HG02798 (cell line): Measurements from ENCODE around the gene ZSCAN1.

Experiments used
- ATAC-seq: cut with Tn5 transposase; IDR thresholded peaks from one replicate; pipeline ENCODE4 v1.9.1; 2021; ENCODE audit warnings: mild to moderate bottlenecking; ENCODE audit not compliant: unreplicated experiment, poor library complexity

ZSCAN1 gene

DNA sequence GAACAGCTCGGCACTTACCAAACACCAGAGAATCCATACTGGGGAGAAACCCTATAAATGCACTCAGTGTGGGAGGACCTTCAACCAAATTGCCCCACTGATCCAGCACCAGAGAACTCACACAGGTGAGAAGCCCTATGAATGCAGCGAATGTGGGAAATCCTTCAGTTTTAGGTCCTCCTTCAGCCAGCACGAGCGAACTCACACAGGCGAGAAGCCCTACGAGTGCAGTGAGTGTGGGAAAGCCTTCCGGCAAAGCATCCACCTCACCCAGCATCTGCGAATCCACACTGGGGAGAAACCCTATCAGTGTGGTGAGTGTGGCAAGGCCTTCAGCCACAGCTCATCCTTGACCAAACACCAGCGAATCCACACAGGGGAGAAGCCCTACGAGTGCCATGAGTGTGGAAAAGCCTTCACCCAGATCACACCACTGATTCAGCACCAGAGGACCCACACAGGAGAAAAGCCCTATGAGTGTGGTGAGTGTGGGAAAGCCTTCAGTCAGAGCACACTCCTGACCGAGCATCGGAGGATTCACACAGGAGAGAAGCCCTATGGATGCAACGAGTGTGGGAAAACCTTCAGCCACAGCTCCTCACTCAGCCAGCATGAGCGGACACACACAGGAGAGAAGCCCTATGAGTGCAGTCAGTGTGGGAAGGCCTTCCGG, 33.6 kb downstream of the ZSCAN1 start:
- ATAC-seq: no peak

- no peak for ATAC-seq
Observed at GRCh38 chr19:58079792-58080191, 46.0 kb downstream of the ZSCAN1 start.

- no peak for ATAC-seq
Observed at GRCh38 chr19:58083021-58083420, 49.2 kb downstream of the ZSCAN1 start.

- ATAC-seq: no peak
Observed at GRCh38 chr19:58084596-58085347, 50.9 kb downstream of the ZSCAN1 start.

DNA sequence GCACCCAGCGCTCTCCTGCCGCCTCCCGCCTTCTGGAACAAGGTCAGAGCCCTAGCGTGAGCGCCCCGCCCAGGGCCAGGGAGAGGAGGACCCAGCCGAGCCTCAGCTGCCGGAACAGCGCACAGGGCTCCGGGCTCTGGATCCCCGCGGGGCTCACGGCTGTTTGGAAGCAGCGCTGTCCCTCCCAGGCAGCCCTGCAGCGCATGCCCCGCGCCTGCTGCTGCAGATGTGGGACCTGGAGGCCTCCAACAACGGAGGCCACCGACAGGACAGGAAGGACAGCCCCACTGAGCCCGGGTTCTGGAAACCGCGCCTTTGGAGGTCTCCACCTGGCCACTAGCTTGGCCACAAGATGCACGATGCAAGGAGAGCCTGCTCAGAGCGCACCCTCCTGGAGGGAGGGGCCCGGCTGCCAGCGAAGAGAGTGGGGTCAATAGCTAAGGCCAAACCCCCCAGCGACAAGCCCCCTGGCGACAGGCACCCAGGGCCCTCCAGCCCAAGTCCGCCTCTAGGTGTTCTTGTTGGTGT, 51.6 kb downstream of the ZSCAN1 start:
- no peak for ATAC-seq

GRCh38 chr19:58086825-58087710, 53.2 kb downstream of the ZSCAN1 start:
- no peak for ATAC-seq

DNA sequence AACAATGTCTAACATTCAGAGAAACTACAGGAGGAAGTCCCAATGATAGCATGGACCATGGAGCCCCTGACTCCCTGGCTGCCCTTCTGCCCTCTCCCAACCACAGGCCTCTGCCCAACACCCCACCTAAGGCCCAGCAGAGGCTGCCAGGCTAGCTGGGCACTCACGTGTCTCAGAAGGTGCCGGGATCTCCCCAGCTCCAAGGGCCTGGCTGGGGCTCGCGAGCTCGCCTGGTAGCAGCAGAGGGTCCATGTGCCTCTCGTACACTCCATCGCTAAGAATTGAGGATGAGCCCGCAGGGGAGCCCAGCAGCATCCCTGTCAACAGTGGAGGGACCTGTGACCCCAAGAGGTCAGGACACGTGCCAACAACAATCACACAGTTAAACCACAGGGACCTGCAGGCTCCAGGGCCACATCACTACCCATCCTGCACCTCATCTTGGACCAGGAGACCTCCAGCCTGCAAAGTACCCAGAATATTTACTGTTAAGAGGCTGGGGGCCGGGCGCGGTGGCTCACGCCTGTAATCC, 54.8 kb downstream of the ZSCAN1 start:
- ATAC-seq: no peak

- ATAC-seq: no peak
Observed at GRCh38 chr19:58089846-58090245, 56.0 kb downstream of the ZSCAN1 start.

DNA sequence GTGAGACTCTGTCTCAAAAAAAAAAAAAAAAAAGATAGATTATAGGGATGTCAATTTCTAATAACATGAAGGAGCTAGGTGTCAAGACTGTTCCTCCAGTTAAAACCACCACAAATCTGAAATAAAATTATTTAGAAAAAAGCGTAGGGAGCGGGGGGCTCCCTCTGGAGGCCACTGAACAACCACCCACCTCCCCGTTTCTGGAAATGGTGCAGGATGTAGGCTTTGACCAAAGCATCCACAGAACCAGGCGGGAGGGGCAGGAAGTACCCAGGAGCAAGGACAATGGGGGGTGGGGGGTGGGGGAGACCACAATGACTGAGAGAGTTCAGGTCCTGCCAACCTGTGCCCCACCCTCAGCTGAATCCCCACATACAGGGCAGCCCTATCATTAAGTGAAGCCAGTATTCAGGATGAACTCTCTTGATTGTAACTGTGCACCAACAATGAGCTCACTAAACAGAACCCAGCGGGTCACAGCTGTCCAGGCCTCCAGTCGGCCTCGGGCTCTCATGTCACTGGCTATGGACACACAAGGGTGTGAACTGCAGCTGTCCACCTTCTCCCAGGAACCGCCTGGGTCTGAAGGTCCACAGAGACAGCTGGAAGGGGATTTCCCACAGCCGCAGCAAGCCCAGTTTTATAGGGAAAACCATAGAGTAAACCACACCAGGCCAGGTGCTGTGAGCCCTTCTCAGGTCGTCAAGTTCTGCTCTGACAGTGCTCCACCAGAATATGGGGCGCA, 57.6 kb downstream of the ZSCAN1 start:
- no peak for ATAC-seq

DNA sequence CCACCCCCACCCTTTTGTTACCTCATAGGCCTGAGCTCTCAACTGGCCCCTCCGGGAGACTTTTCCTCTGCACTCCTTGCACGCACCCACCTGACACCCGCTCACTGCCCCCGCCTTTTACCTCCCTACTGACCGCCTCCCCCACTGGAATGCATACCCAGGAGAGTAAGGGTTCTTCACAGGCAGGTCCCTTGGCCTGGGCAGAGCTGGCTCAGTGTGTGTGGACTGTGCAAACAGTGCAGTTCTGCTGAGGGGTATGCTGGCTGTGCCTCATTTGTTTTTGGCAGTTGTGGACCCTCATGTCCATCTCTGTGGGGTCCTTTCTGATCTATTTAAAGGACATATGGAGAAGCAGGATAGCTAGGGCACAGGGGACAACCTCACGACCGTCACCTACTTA, 59.2 kb downstream of the ZSCAN1 start:
- ATAC-seq: no peak

DNA sequence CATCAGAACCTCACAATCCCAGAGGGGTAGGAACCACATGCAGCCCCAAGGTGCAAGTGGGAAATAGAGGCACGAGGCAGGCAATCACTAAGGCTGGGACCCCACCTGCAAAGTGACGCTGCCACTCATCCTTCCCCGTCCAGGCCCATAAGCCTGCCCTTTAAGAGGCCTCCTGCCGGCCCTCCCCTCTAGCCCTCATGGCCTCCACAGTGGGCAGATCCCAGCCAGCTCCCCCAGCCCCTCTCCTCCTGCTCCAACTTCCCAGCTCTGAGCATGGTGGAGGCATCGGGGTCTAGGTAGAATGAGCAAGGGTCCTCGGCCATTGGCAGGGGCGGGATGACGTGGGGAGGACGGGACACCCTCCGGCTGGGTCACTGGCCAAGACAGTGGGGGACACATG, 61.5 kb downstream of the ZSCAN1 start:
- ATAC-seq: no peak

DNA sequence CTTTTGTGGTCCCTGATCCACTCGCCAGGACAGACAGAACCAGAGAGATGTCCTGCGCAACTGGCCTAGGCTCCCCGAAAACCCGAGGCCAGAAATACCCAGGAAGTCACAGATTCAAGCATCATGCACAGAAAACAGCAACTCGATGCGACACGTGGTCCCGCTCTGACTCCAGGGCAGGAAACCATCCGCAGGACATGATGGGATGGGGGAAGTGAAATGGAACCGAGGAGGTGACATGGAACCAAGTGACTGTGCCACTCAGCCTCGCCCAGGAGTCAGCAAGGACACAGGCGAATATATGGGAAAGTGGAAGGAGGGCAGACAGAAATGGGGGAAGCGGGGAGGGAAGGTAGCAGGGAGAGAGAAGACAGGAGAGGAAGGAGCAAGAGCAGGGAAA, 63.1 kb downstream of the ZSCAN1 start:
- ATAC-seq: no peak

DNA sequence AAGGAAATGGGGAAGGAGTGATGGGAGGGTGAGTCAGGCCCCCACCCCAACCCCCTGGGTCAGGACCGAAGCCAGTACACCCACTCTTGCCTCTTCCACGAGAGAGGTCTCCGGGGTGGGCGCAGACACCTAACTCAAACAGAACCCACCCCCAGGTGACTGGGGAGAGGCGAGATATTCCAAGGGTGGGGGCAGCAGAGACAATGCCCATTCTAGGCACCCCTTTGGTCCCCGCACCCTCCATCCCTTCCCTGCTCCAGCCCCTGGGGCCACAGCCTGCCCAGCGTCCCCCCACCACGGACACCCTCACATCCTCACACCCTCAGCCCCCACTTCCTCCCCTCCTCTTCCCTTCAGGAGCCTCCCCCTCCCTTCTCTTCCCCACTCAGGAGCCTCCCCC, 63.5 kb downstream of the ZSCAN1 start:
- ATAC-seq: no peak

GRCh38 chr19:58097781-58098681, 64.2 kb downstream of the ZSCAN1 start, which contains the start of gene ZSCAN18:
TSS of gene ZSCAN18 (minus strand) at chr19:58098231. CDS start at chr19:58090267, 7,964 bp downstream.
- ATAC-seq: peak; percentile 76

- no peak for ATAC-seq
Observed at GRCh38 chr19:58098682-58098998, 64.8 kb downstream of the ZSCAN1 start.
